Measurements from ENCODE around the gene TUBA3E.
"Not testable (repeated sequence)": the region's sequence is repeated elsewhere in the genome, so short reads cannot be mapped to it uniquely, and the experiment has no call there.

TUBA3E gene

GRCh38 chr2:130160838-130161705, 37.2 kb downstream of the TUBA3E start:
- DNase-seq: not testable (repeated sequence)

- no peak for DNase-seq
These were observed 38.1 kb downstream of the TUBA3E start for GRCh38 chr2:130160131-130160530.

- not testable (repeated sequence) for DNase-seq
These were observed 38.9 kb downstream of the TUBA3E start for GRCh38 chr2:130159376-130159775.

GRCh38 chr2:130158631-130159030, 39.6 kb downstream of the TUBA3E start:
- DNase-seq: no peak

- not testable (repeated sequence) for DNase-seq
These were observed 40.3 kb downstream of the TUBA3E start for GRCh38 chr2:130157825-130158514.

GRCh38 chr2:130157354-130157753, 40.9 kb downstream of the TUBA3E start:
- DNase-seq: not testable (repeated sequence)

GRCh38 chr2:130156624-130157004, 41.6 kb downstream of the TUBA3E start:
- DNase-seq: no peak

- DNase-seq: not testable (repeated sequence)
These were observed 42.1 kb downstream of the TUBA3E start for GRCh38 chr2:130155956-130156623.

GRCh38 chr2:130154773-130155765, 43.2 kb downstream of the TUBA3E start:
- no peak for DNase-seq

- not testable (repeated sequence) for DNase-seq
These were observed 43.8 kb downstream of the TUBA3E start for GRCh38 chr2:130154423-130154770.

- DNase-seq: not testable (repeated sequence)
These were observed 44.4 kb downstream of the TUBA3E start for GRCh38 chr2:130153721-130154422.

- DNase-seq: no peak
These were observed 45.2 kb downstream of the TUBA3E start for GRCh38 chr2:130152816-130153595.

- not testable (repeated sequence) for DNase-seq
These were observed 46.0 kb downstream of the TUBA3E start for GRCh38 chr2:130152136-130152815.

- DNase-seq: not testable (repeated sequence)
These were observed 47.1 kb downstream of the TUBA3E start for GRCh38 chr2:130151145-130151512.

- DNase-seq: no peak
These were observed 47.8 kb downstream of the TUBA3E start for GRCh38 chr2:130150181-130151144.

- DNase-seq: not testable (repeated sequence)
These were observed 49.7 kb downstream of the TUBA3E start for GRCh38 chr2:130148515-130148914.

- peak; percentile 16 for DNase-seq
These were observed 53.2 kb downstream of the TUBA3E start, which contains the start of gene CCDC74B for GRCh38 chr2:130145006-130145414. Gene CCDC74B (minus strand): TSS chr2:130145112. CDS start chr2:130144996, 116 bp downstream.

- DNase-seq: not testable (repeated sequence)
These were observed 54.8 kb downstream of the TUBA3E start for GRCh38 chr2:130143266-130144039.
